HCT116 (cell line): ENCODE data around the gene GHR. TPM values are rescaled to one million over a fixed set of nuclear protein-coding genes. Genes with fewer than 3 reads are reported as not detected.

Experiments
- ATAC-seq: fragments of 200-7000 bp; cut with Tn5 transposase; 2 replicates; pipeline ENCODE4 v1.9.1; 2020; ENCODE audit warnings: mild to moderate bottlenecking, moderate library complexity
- BruUV-seq: library from RNA; stranded (reverse); fragments of 400-500 nt; replicated peaks from 2 replicates; lab custom pipeline; 2021; lab: Mats Ljungman, UMichigan
- CTCF ChIA-PET: fragments of 300-600 bp; sonication (Branson Sonifier 250); formaldehyde crosslinking; loops from one replicate; lab custom pipeline; 2021; ENCODE audit warnings: antibody characterized with exemption; lab: Charles Lee
- POLR2A ChIA-PET: fragments of 300-600, 350-600 bp; sonication (Branson Sonifier 250); formaldehyde crosslinking; loops from one replicate; lab custom pipeline; 2021; ENCODE audit warnings: antibody characterized with exemption; lab: Charles Lee
- RAD21 ChIA-PET, 2 experiments: fragments of 300-600 bp; sonication (Branson Sonifier 250); formaldehyde crosslinking; loops; one replicate each; lab custom pipeline; 2023; ENCODE audit warnings: low total read pairs in 2 of 2; ENCODE audit not compliant: uncharacterized antibody in 2 of 2, unreplicated experiment in 2 of 2, low non-redundant PET in 1 of 2; lab: Charles Lee
- DNase-seq: peaks from one replicate; pipeline ENCODE4 v3.0.0-alpha.2; 2010; ENCODE audit warnings: low read depth, low spot score
- H2AFZ ChIP-seq: fragments of 200-600 bp; shearing (Covaris generic), sonication (generic); 2 replicates; pipeline ENCODE4 v1.6.1; 2017; ENCODE audit warnings: low read depth, mixed run types, mixed read lengths, antibody characterized with exemption, low read length; ENCODE audit not compliant: poor library complexity, severe bottlenecking
- H3K27ac ChIP-seq: 2 replicates; pipeline ENCODE4 v1.5.1; 2012; ENCODE audit warnings: low read depth, low read length
- H3K27me3 ChIP-seq: fragments of 200-600 bp; sonication (generic); 2 replicates; pipeline ENCODE4 v1.6.1; 2016; ENCODE audit warnings: mixed run types, low read length, mixed read lengths; ENCODE audit not compliant: insufficient read depth
- H3K36me3 ChIP-seq, 2 experiments: fragments of 200-500 bp in 1 of 2; fragments of 200-600 bp in 1 of 2; sonication (Bioruptor generic) in 1 of 2; sonication (generic) in 1 of 2; 2 replicates each; pipeline versions ENCODE4 v1.5.1 to v1.6.1; 2014 to 2016; ENCODE audit warnings: low read length in 2 of 2, inconsistent platforms in 1 of 2, mixed read lengths in 1 of 2, mixed run types in 1 of 2; ENCODE audit not compliant: insufficient read depth in 2 of 2, control insufficient read depth in 1 of 2
- H3K4me1 ChIP-seq, 2 experiments: fragments of 200-600 bp in 1 of 2; sonication (generic) in 1 of 2; 2 replicates each; pipeline versions ENCODE4 v1.5.1 to v1.6.1; 2012 to 2017; ENCODE audit warnings: low read length in 2 of 2, inconsistent platforms in 1 of 2, mild to moderate bottlenecking in 1 of 2, mixed read lengths in 1 of 2, mixed run types in 1 of 2, moderate library complexity in 1 of 2; ENCODE audit not compliant: insufficient read depth in 2 of 2, control insufficient read depth in 1 of 2
- H3K4me2 ChIP-seq: fragments of 200-600 bp; sonication (generic); 2 replicates; pipeline ENCODE4 v1.6.1; 2017; ENCODE audit warnings: mixed run types, low read length, mixed read lengths
- H3K4me3 ChIP-seq, 2 experiments: fragments of 200-600 bp in 1 of 2; sonication (generic) in 1 of 2; replicated peaks in 1 of 2; 2 replicates each; pipeline ENCODE4 v1.5.1; 2011 to 2016; ENCODE audit warnings: low read length in 2 of 2, control low read depth in 1 of 2, low read depth in 1 of 2, mild to moderate bottlenecking in 1 of 2, mixed read lengths in 1 of 2, mixed run types in 1 of 2
- H3K79me2 ChIP-seq: fragments of 200-600 bp; sonication (generic); 2 replicates; pipeline ENCODE4 v1.6.1; 2017; ENCODE audit warnings: mild to moderate bottlenecking, mixed run types, low read length, moderate library complexity, mixed read lengths; ENCODE audit not compliant: insufficient read depth
- H3K9ac ChIP-seq: fragments of 200-600 bp; sonication (generic); 2 replicates; pipeline ENCODE4 v1.6.1; 2016; ENCODE audit warnings: low read length, mixed read lengths
- H3K9me2 ChIP-seq: fragments of 200-600 bp; sonication (generic), shearing (Covaris generic); 2 replicates; pipeline ENCODE4 v1.6.1; 2017; ENCODE audit warnings: mixed run types, mild to moderate bottlenecking, moderate library complexity; ENCODE audit not compliant: insufficient read depth
- H3K9me3 ChIP-seq, 2 experiments: fragments of 200-500 bp in 1 of 2; fragments of 200-600 bp in 1 of 2; sonication (Bioruptor generic) in 1 of 2; sonication (generic) in 1 of 2; 2 replicates each; pipeline ENCODE4 v1.6.1; 2014 to 2017; ENCODE audit warnings: low read length in 2 of 2, mixed read lengths in 2 of 2, inconsistent platforms in 1 of 2, low read depth in 1 of 2, mild to moderate bottlenecking in 1 of 2, mixed run types in 1 of 2, moderate library complexity in 1 of 2; ENCODE audit not compliant: control insufficient read depth in 1 of 2, insufficient read depth in 1 of 2
- H4K20me1 ChIP-seq: fragments of 200-600 bp; sonication (generic), shearing (Covaris generic); 2 replicates; pipeline ENCODE4 v1.6.1; 2017; ENCODE audit warnings: mixed run types, mild to moderate bottlenecking, moderate library complexity; ENCODE audit not compliant: insufficient read depth
- EGR1 ChIP-seq: IDR thresholded peaks from 2 replicates; pipeline ENCODE4 v1.6.1; 2012; ENCODE audit warnings: low read depth
- POLR2A ChIP-seq: IDR thresholded peaks from 2 replicates; pipeline ENCODE4 v1.7.0; 2011; ENCODE audit warnings: borderline replicate concordance; ENCODE audit not compliant: insufficient read depth, insufficient read length; ENCODE audit errors: extremely low read depth
- TCF7L2 ChIP-seq: IDR thresholded peaks from 2 replicates; pipeline ENCODE4 v1.7.0; 2011; ENCODE audit warnings: borderline replicate concordance, inconsistent platforms; ENCODE audit not compliant: insufficient read depth, insufficient read length; ENCODE audit errors: extremely low read depth
- ZFX ChIP-seq: fragments of 450-650 bp; IDR thresholded peaks from 2 replicates; pipeline ENCODE4 v1.6.1; 2017
- intact Hi-C: fragments of 100-400 bp; cut with micrococcal nuclease; formaldehyde crosslinking; loops from 2 replicates; pipeline ENCODE4 v1.10.0; 2022
- total RNA-seq: library from RNA; stranded (reverse); gene quantifications from one replicate; pipeline ENCODE4 v1.2.1, GENCODE V29; 2021; ENCODE audit not compliant: unreplicated experiment
- TF ChIP-seq, protein P1 (sequence below): IDR thresholded peaks from 2 replicates; pipeline ENCODE4 v1.6.1; 2011; ENCODE audit warnings: mild to moderate bottlenecking, low read length, moderate library complexity; ENCODE audit not compliant: insufficient replicate concordance; ENCODE audit errors: extremely low read depth
- TF ChIP-seq, protein P2 (sequence below), 3 experiments: fragments of 200-600 bp in 1 of 3; sonication (generic) in 1 of 3; IDR thresholded peaks in 2 of 3; conservative IDR thresholded peaks in 1 of 3; 2 replicates each; pipeline ENCODE4 v1.5.1; 2012 to 2017; ENCODE audit warnings: low read depth in 2 of 3, low read length in 2 of 3, antibody characterized with exemption in 1 of 3, borderline replicate concordance in 1 of 3, control low read depth in 1 of 3, mild to moderate bottlenecking in 1 of 3, mixed read lengths in 1 of 3, mixed run types in 1 of 3, moderate library complexity in 1 of 3; ENCODE audit not compliant: insufficient read depth in 1 of 3

GHR gene
- total RNA-seq, 1 experiment from 2014 or later, result not detected

DNA sequence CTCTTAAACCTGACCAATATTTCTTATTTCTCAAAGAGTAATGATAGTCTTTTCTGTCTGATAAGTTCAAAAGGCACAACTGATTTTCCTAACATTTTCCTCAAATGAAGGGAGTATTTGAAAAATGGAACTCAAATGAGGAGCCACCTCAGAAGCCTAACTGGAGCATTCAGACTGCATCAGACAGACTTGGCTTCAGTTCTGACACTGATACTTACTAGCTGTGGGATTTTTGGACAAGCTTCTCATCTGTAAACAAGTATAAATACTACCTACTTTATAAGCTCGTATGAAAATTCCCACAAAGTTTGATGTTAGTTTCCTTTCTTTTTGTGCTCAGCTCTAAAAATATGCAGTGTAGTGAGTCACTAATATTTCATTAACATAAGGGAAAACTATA lies 225.7 kb downstream of the GHR start:
- H2AFZ ChIP-seq, result no peak overlapping the region
- TF ChIP-seq, protein P1, sequence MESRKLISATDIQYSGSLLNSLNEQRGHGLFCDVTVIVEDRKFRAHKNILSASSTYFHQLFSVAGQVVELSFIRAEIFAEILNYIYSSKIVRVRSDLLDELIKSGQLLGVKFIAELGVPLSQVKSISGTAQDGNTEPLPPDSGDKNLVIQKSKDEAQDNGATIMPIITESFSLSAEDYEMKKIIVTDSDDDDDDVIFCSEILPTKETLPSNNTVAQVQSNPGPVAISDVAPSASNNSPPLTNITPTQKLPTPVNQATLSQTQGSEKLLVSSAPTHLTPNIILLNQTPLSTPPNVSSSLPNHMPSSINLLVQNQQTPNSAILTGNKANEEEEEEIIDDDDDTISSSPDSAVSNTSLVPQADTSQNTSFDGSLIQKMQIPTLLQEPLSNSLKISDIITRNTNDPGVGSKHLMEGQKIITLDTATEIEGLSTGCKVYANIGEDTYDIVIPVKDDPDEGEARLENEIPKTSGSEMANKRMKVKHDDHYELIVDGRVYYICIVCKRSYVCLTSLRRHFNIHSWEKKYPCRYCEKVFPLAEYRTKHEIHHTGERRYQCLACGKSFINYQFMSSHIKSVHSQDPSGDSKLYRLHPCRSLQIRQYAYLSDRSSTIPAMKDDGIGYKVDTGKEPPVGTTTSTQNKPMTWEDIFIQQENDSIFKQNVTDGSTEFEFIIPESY, result no peak
- TF ChIP-seq POLR2A (no peak), ZFX (no peak), EGR1 (no peak), TCF7L2 (no peak)
- TF ChIP-seq, protein P2, sequence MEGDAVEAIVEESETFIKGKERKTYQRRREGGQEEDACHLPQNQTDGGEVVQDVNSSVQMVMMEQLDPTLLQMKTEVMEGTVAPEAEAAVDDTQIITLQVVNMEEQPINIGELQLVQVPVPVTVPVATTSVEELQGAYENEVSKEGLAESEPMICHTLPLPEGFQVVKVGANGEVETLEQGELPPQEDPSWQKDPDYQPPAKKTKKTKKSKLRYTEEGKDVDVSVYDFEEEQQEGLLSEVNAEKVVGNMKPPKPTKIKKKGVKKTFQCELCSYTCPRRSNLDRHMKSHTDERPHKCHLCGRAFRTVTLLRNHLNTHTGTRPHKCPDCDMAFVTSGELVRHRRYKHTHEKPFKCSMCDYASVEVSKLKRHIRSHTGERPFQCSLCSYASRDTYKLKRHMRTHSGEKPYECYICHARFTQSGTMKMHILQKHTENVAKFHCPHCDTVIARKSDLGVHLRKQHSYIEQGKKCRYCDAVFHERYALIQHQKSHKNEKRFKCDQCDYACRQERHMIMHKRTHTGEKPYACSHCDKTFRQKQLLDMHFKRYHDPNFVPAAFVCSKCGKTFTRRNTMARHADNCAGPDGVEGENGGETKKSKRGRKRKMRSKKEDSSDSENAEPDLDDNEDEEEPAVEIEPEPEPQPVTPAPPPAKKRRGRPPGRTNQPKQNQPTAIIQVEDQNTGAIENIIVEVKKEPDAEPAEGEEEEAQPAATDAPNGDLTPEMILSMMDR (IDR thresholded peaks at IDR 0.05 in 2 of 3, conservative IDR thresholded peaks at IDR 0.05 in 1 of 3; ENCODE audit: borderline replicate concordance in 1 of 3, insufficient read depth in 1 of 3, low read depth in 2 of 3, low read length in 2 of 3), result no peak
- TF ChIP-seq, all 23 proteins: peak for 0
- no peak for DNase-seq
- no peaks in the 10 kb centered on the region for H3K4me1 ChIP-seq
- no peaks in the 10 kb centered on the region for H4K20me1 ChIP-seq
- no peak overlapping the region for H3K4me2 ChIP-seq
- CTCF ChIA-PET, result interaction anchor here (1.2 kb wide), 1 partner anchor 13 kb away, joined by 5 read pairs; no protein-coding TSS in a partner anchor
- no peaks in the 10 kb centered on the region for H3K79me2 ChIP-seq
- H3K9ac ChIP-seq, result no peak overlapping the region
- no peaks in the 10 kb centered on the region for H3K9me3 ChIP-seq
- BruUV-seq, result no TSS peak
- no peak for ATAC-seq
- RAD21 ChIA-PET, result no interaction called here
- H3K4me3 ChIP-seq, result no peak overlapping the region
- H3K27ac ChIP-seq, result no peak overlapping the region
- intact Hi-C loops, result no loop called here
- POLR2A ChIA-PET, result no interaction called here
- no peaks in the 10 kb centered on the region for H3K9me2 ChIP-seq
- peaks cover 8% of the 10 kb centered on the region; the same call in 1 of the 2 replicates for H3K27me3 ChIP-seq
- H3K36me3 ChIP-seq, result no peaks in the 10 kb centered on the region
